GM18511 (cell line): ENCODE measurements around the gene XRCC3.

Experiments used
- ATAC-seq: cut with Tn5 transposase; IDR thresholded peaks from one replicate; pipeline ENCODE4 v1.9.1; 2021; ENCODE audit warnings: mild to moderate bottlenecking, moderate library complexity; ENCODE audit not compliant: unreplicated experiment

XRCC3 gene

GRCh38 chr14:103708750-103709187 is 6.5 kb downstream of the XRCC3 start:
- ATAC-seq = no peak

DNA sequence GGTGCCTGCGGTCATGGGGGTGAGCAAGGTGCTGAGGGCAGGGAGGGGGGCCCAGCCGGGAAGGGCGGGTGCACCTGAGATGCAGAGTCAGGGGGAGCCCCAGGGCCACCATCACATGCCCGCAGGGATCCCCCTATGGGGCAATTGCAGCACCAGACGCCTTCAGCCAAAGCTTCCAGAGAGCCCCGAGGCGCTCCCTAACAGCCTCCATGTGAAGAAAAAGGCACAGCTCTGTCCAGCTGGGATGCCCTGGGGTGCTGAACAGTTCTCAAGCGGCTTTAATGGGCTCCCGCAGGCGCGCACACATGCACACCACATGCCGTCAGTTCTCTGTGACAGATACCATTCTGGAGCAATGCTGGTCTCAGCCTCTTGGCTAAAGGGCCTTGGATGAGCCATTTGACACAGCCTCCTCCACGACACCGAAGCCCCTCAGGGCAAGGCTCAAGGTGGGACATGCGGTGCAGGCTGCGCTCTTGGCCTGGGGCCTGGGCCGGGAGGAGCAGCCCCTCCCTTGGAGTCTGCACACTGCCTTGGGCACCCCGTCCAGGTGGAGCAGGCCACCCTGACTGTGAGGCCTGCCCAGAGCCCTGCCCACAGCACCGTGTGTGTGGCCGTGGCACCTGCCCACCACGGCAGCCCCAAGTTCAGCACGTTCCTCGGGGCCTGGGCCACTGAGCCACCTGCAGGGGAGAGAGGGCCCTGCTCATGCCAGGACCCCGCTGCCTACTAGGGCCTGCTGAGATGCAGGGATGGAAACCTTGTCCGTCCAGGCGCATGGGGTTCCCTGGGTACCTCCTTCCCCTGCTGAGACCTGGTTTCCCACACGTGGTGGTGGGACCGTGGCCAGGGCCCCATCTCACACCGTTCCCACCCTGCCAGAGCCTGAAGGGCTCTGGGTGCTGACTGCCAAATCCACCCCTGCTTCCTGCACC is 7.7 kb downstream of the XRCC3 start:
- no peak for ATAC-seq

DNA sequence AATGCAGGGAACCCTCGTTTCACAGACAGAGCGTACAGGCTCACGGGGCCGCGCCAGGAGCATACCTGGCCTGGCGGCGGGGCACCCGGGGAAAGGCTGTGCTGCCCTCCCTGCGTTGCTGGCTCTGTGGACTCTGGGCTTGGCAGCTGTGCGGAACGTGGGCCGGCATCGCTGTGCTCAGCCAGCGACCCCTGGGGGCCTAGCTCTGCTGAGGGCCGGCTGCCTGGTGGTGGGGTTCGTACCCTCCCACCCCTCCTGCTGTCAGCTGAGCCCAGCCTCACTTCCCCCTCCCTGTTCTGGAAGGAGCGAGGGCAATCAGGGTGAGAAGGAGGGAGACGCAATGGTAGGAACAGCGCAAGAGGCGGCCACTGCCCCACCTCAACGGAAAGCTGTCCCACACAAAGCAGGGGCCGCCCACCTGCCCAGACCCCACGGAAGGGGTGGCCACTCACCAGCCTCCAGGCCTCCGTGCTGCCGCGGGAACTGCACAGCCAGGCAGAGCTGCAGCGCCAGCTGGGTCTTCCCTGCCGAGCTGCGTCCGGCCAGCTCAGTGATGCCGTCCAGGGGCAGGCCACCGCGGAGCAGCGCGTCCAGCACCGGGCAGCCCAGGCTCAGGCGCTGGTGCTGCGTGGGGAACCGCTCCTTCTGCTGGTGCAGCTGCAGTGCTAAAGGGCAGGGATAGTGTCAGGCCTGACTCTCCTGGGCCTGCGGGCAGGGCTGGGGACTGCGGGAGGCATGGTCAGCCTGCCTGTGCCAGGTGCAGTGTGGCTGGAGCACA is 8.5 kb downstream of the XRCC3 start:
- no peak for ATAC-seq

GRCh38 chr14:103705504-103706284 is 9.6 kb downstream of the XRCC3 start:
- ATAC-seq = no peak

DNA sequence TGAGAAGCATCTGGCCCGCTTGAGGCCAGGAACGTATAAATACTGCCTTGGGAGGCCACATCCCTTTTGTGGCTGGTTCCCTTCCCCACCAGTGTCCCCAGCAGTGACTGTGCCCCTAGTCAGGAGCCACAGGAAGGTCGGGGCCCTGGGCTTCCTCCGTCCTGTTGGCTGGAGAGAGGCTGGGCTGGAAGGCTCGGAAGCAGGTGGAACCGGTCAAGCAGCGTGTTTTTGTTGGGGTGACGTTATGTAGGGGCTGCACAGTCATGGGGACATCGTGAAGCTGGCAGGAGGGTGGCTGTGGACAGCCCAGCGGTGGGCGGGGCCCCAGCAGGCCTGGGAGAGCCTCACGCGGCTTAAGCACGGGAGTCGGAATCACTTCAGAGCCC is 10.1 kb downstream of the XRCC3 start:
- no peak for ATAC-seq

- ATAC-seq = no peak
Observed at GRCh38 chr14:103704708-103705107, 10.5 kb downstream of the XRCC3 start.

GRCh38 chr14:103703433-103704385 is 11.5 kb downstream of the XRCC3 start:
- ATAC-seq = no peak

DNA sequence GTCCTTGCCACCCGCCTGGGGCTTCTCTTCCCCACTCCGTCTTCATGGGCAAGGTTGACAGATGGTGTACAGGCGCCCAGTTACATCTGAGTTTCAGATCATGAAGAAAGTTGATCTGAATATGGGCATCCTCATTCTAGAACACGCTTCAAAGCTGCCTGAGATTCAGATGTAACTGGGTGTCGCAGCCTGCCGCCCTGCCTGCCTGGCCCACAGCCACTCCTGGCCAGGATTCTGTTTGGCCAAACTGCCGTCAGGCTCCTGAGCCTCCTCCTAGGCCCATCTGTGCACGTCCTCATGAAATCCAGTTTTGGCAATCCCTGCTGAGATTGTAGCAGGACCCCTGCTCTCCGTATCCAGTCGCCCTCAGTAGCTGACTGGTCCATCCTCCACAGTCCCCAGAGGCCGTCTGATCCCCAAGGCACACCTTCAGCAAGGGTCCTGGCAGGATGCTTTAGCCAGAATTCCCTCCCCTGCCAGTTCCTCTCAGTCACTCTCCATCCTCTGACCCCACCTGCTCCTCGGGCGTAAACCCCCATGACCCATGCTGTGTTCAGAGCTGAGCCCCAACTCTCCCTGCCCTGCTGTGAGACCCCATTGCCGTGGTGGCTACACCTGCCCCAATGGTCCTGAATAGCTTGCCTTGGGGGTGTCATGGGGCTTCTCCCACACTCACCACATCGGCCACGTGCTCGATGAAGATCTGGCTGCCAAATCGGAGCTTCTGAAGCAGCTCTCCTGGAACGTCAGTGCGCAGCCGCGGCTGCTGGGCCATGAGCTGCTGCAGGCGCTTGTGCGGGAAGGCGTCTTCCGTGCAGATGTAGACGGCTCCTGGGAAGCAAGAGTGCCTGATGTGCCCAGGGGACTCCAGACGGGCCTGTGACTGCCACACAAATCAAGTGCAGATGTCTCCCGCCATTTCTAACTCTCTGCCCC is 12.5 kb downstream of the XRCC3 start:
- ATAC-seq = no peak

- no peak for ATAC-seq
Observed at GRCh38 chr14:103702095-103702494, 13.2 kb downstream of the XRCC3 start.

GRCh38 chr14:103700753-103701490 is 14.3 kb downstream of the XRCC3 start:
- no peak for ATAC-seq

DNA sequence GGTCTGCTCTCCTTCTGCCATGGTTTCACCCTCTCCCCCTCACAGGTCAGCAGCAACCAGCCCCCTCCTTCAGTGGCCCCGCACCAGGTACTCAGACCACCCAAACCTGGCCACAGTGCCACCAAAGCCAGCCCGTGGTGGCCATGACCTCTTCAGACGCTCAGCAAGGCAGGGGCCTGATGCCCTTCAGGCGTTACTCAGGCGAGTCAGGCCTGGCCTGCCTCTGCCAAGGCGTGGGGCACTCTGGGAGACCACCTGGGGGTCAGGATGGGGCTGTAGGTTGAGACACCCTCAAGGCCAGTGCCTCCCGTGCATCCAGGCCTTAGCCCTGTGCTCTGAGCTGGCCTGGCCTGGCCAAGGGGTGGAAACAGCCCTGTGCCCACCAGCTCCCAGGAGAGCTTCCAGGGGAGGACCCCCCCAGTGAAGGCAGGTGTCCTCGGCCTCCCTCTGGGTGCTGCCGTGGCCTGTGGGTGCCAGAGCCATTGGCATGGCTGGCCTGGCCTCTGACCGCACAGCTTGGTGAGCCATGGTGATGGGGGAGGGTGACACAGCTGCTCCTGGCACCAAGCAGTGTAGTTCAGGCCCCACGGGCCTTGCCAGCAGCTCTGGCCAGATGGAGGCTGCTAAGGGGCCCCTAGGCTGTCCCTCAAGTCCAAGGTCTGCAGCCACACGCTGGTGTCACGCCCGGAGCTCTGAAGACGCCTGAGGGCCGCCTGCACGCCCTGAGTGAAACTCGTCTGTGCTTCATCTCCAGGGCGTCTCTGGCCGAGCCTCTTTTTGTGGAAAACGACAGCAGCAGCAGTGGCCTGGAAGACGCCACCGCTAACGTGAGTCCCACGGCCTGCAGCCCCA is 15.1 kb downstream of the XRCC3 start:
- no peak for ATAC-seq

DNA sequence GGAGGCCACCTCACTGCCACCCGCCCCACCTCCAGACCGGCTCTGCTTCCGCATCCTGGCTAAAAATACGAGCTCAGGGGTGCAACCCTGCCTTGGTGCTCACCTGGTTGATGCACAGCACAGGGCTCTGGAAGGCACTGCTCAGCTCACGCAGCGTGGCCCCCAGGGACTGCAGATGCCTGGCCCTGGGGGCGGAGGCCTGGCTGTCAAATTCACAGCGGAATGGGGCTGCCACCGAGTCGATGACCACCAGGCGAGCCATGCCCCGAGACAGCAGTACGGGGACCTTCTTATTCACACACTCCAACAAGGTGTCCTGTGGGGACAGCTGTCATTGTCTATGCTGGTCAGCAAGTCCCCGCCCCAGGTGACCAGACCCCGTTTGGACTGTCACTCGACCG is 16.0 kb downstream of the XRCC3 start:
- ATAC-seq = no peak

DNA sequence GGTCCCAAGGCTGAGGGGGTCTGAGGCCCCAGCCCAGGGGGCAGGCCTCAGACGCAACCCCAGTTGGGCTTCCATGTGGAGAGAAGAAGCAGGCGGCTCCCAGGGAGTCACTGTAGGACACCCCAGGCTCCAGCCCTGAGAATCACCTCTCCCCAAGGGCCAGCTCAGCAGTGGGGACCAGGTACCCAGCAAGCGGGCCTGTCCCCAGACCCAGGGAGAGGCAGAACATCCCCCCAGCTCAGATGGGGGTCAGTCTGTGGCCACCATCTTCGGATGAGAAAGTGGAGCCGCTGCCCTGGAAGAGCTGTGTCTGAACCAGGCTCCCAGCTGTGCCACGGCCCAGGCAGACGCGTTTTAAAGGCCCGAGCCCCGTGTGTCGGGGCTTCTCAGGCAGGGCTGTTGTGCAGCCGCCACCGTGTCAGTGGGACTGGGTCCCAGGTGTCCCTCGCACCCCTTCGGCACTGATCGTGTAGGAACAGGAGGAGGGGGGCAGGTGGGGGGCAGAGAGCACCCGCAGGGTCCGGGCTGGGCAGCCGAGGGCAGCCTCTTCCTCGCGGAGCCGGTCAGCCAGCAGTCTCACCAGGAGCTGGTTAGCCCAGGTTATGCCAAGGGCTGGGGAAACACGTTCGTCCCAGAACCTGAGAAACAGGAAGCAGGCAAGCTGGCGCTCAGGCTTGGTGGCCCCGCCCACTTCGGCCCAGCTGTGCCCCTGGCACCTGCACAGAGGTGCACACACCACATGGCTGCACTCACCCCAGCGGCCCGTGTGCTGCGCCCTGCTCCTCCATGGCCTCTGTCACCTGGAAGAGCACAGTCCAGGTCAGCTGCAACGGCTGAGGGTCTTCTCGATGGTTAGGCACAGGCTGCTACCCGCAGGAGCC is 16.6 kb downstream of the XRCC3 start:
- ATAC-seq = no peak

GRCh38 chr14:103697603-103698379 is 17.5 kb downstream of the XRCC3 start:
- no peak for ATAC-seq

DNA sequence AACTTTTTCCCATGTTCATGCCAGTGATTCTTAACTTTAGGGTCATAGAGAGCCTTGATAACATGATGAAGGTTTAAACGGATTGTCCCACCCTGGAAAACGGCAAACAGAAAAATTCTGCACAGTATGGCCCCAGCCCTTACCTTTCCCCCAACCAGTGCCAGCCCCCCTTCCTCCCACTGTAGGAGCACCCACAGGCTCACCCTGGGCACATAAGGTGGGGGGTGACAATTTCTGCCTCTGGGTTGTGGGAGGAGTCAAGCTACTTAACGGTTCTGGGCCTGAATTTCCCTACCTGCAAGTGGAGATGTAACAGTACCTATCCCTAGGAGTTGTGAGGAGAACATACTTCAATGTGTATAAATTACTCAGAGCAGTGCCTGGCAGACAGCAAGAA is 18.0 kb downstream of the XRCC3 start:
- no peak for ATAC-seq
